HepG2 (cell line): Measurements from ENCODE around the gene POU2F1. TPM values are rescaled to one million over a fixed set of nuclear protein-coding genes. Genes with fewer than 3 reads are reported as not detected.

Experiments used
- CERS6 ChIP-seq: sonication (generic); formaldehyde crosslinking; IDR thresholded peaks from 2 replicates; pipeline ENCODE4 v1.5.0; 2020; ENCODE audit warnings: missing genetic modification reagents
- GLI4 ChIP-seq: sonication (generic); formaldehyde crosslinking; IDR thresholded peaks from 2 replicates; pipeline ENCODE4 v1.5.1; 2020; ENCODE audit warnings: missing genetic modification reagents, mild to moderate bottlenecking, moderate library complexity, borderline replicate concordance
- HOXA7 ChIP-seq: sonication (generic); formaldehyde crosslinking; IDR thresholded peaks from 2 replicates; pipeline ENCODE4 v1.8.1; 2022; ENCODE audit warnings: mild to moderate bottlenecking, missing genetic modification reagents, moderate library complexity
- NFKB2 ChIP-seq: sonication (generic); formaldehyde crosslinking; IDR thresholded peaks from 2 replicates; pipeline ENCODE4 v1.4.0; 2020; ENCODE audit warnings: missing genetic modification reagents, borderline replicate concordance
- REPIN1 ChIP-seq: sonication (generic); formaldehyde crosslinking; IDR thresholded peaks from 2 replicates; pipeline ENCODE4 v1.8.0; 2022; ENCODE audit warnings: missing genetic modification reagents, low read depth, mild to moderate bottlenecking, borderline replicate concordance
- SPEN ChIP-seq: sonication (generic); formaldehyde crosslinking; IDR thresholded peaks from 2 replicates; pipeline ENCODE4 v1.5.1; 2020; ENCODE audit warnings: low read depth, mild to moderate bottlenecking, missing genetic modification reagents
- TRAFD1 ChIP-seq: sonication (generic); formaldehyde crosslinking; IDR thresholded peaks from 2 replicates; pipeline ENCODE4 v1.5.1; 2020; ENCODE audit warnings: missing genetic modification reagents, mild to moderate bottlenecking, borderline replicate concordance
- UBTF ChIP-seq: sonication (generic); formaldehyde crosslinking; IDR thresholded peaks from 2 replicates; pipeline ENCODE4 v1.4.0; 2020; ENCODE audit warnings: mild to moderate bottlenecking, missing genetic modification reagents
- ZBTB7B ChIP-seq: sonication (generic); formaldehyde crosslinking; IDR thresholded peaks from 2 replicates; pipeline ENCODE4 v1.4.0; 2020; ENCODE audit warnings: missing genetic modification reagents
- ZNF10 ChIP-seq: sonication (generic); formaldehyde crosslinking; IDR thresholded peaks from 2 replicates; pipeline ENCODE4 v1.4.0; 2020; ENCODE audit warnings: mild to moderate bottlenecking, low read depth, missing genetic modification reagents, borderline replicate concordance
- ZNF232 ChIP-seq: sonication (generic); formaldehyde crosslinking; IDR thresholded peaks from 2 replicates; pipeline ENCODE4 v1.4.0; 2020; ENCODE audit warnings: missing genetic modification reagents, borderline replicate concordance
- ZNF510 ChIP-seq: sonication (generic); formaldehyde crosslinking; IDR thresholded peaks from 2 replicates; pipeline ENCODE4 v1.4.0; 2020; ENCODE audit warnings: low read depth, mild to moderate bottlenecking, missing genetic modification reagents
- ZNF672 ChIP-seq: sonication (generic); formaldehyde crosslinking; IDR thresholded peaks from 2 replicates; pipeline ENCODE4 v1.8.1; 2022; ENCODE audit warnings: missing genetic modification reagents
- ZNF703 ChIP-seq: sonication (generic); formaldehyde crosslinking; IDR thresholded peaks from 2 replicates; pipeline ENCODE4 v1.5.1; 2020; ENCODE audit warnings: missing genetic modification reagents, mild to moderate bottlenecking, moderate library complexity, borderline replicate concordance
- ZSCAN21 ChIP-seq: sonication (generic); formaldehyde crosslinking; IDR thresholded peaks from 2 replicates; pipeline ENCODE4 v1.8.0; 2022; ENCODE audit warnings: mild to moderate bottlenecking, missing genetic modification reagents, moderate library complexity, borderline replicate concordance
- polyA plus RNA-seq, 8 experiments: library from polyadenylated mRNA; depleted of rRNA in 3 of 8; stranded (reverse) in 7 of 8; unstranded in 1 of 8; fragments of >200 nt; fragmentation: Illumina TruSeq in 4 of 8; extraction: Trizol in 4 of 8; gene quantifications; 2 replicates each; pipeline versions ENCODE4 v1.2.1 to v1.2.3, GENCODE V29; 2011 to 2016; ENCODE audit warnings: low read depth in 4 of 8, missing spikeins in 1 of 8, mixed read lengths in 1 of 8; ENCODE audit not compliant: insufficient read depth in 1 of 8
- total RNA-seq, 5 experiments: library from RNA; depleted of rRNA; stranded (reverse); fragments of >200 nt; fragmentation: Illumina TruSeq; extraction: Trizol; gene quantifications; 2 replicates each; pipeline ENCODE4 v1.2.3, GENCODE V29; 2016; ENCODE audit warnings: low read depth in 1 of 5
- TF ChIP-seq, protein P1 (sequence below): IDR thresholded peaks from 2 replicates; pipeline ENCODE4 v1.6.1; 2016
- TF ChIP-seq, protein P2 (sequence below): sonication (generic); formaldehyde crosslinking; IDR thresholded peaks from 2 replicates; pipeline ENCODE4 v1.4.0; 2020; ENCODE audit warnings: mild to moderate bottlenecking, missing genetic modification reagents
- TF ChIP-seq, protein P3 (sequence below): sonication (generic); formaldehyde crosslinking; IDR thresholded peaks from 2 replicates; pipeline ENCODE4 v1.8.0; 2022; ENCODE audit warnings: low read depth, missing genetic modification reagents

Gene POU2F1
- total and polyA plus RNA-seq, 2 of the 13 experiments (the other 11 are each of a cell fraction or from before 2014, with no cell fraction given): 10.2 to 13.0 TPM

- TF ChIP-seq ZSCAN21 (peak; percentile 37; the same call in 1 of the 2 replicates), CERS6 (CRISPR knock-in tag) (no peak), ZNF703 (CRISPR knock-in tag) (peak; percentile 75; the same call in 1 of the 2 replicates), HOXA7 (CRISPR knock-in tag) (0 out of 2 replicates have a peak, but pooled peaks have one; percentile 65), ZNF10 (CRISPR knock-in tag) (no peak), ZNF232 (CRISPR knock-in tag) (peak; percentile 80), REPIN1 (CRISPR knock-in tag) (0 out of 2 replicates have a peak, but pooled peaks have one; percentile 25), GLI4 (CRISPR knock-in tag) (no peak), TRAFD1 (CRISPR knock-in tag) (no peak), NFKB2 (peak; percentile 90; the same call in 1 of the 2 replicates), UBTF (CRISPR knock-in tag) (peak; percentile 23; the same call in 1 of the 2 replicates), ZBTB7B (peak; percentile 69; the same call in 1 of the 2 replicates), SPEN (CRISPR knock-in tag) (peak; percentile 17; the same call in 1 of the 2 replicates), ZNF510 (CRISPR knock-in tag) (peak; percentile 59; the same call in 1 of the 2 replicates), ZNF672 (CRISPR knock-in tag) (0 out of 2 replicates have a peak, but pooled peaks have one; percentile 63)
- TF ChIP-seq, protein P1, sequence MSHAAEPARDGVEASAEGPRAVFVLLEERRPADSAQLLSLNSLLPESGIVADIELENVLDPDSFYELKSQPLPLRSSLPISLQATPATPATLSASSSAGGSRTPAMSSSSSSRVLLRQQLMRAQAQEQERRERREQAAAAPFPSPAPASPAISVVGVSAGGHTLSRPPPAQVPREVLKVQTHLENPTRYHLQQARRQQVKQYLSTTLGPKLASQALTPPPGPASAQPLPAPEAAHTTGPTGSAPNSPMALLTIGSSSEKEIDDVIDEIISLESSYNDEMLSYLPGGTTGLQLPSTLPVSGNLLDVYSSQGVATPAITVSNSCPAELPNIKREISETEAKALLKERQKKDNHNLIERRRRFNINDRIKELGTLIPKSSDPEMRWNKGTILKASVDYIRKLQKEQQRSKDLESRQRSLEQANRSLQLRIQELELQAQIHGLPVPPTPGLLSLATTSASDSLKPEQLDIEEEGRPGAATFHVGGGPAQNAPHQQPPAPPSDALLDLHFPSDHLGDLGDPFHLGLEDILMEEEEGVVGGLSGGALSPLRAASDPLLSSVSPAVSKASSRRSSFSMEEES: no peak
- TF ChIP-seq, protein P2, sequence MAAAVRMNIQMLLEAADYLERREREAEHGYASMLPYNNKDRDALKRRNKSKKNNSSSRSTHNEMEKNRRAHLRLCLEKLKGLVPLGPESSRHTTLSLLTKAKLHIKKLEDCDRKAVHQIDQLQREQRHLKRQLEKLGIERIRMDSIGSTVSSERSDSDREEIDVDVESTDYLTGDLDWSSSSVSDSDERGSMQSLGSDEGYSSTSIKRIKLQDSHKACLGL: peak; percentile 96
- TF ChIP-seq, protein P3, sequence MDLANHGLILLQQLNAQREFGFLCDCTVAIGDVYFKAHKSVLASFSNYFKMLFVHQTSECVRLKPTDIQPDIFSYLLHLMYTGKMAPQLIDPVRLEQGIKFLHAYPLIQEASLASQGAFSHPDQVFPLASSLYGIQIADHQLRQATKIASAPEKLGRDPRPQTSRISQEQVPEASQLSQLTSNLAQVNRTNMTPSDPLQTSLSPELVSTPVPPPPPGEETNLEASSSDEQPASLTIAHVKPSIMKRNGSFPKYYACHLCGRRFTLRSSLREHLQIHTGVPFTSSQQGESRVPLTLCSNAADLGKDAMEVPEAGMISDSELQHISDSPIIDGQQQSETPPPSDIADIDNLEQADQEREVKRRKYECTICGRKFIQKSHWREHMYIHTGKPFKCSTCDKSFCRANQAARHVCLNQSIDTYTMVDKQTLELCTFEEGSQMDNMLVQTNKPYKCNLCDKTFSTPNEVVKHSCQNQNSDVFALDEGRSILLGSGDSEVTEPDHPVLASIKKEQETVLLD: peak; percentile 83
These were observed 795 bp upstream of the POU2F1 start (continued) for GRCh38 chr1:167219646-167220536.
